ENCODE measurements around the gene ARPC4. TPM values are rescaled to one million over a fixed set of nuclear protein-coding genes. Genes with fewer than 3 reads are reported as not detected.

The ARPC4 gene
- total and polyA plus RNA-seq, 2 of the 13 experiments (the other 11 are each of a cell fraction or from before 2014, with no cell fraction given) = 30.1 to 83.6 TPM

DNA sequence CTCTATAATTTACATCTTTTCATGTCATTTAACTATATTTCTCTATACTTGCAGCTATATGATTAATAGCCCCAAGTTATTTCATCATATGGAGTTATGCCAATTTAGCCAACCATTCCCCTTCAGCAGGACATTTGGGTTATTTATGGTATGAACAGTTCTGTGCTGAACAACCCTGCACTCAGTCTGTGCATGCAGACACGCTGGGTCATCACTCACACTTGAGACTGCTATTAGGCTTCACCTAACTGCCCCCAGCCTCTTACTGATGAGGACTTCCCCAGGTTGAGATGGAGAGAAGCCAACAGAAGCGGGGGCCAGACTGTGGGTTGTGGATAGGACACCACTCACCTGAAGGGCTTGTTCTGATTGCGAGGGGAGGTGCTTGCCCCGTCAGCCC is 7.9 kb upstream of the ARPC4 start:
- H3K27ac ChIP-seq (ENCODE audit: extremely low read length, insufficient read depth, low read length) = no peak overlapping the region
- no peaks in the 10 kb centered on the region for H4K20me1 ChIP-seq (ENCODE audit: insufficient read depth, low read length)
- no peaks in the 10 kb centered on the region for H3K27me3 ChIP-seq (ENCODE audit: control insufficient read depth in 1 of 2, insufficient read depth in 2 of 2, low read length in 2 of 2)
- no peak for FAIRE-seq
- H3K9ac ChIP-seq (ENCODE audit: insufficient read depth, low read depth, low read length) = no peak overlapping the region
- H2AFZ ChIP-seq (ENCODE audit: low read length) = no peak overlapping the region
- no peaks in the 10 kb centered on the region for H3K9me3 ChIP-seq (ENCODE audit: low read length)
- no peaks in the 10 kb centered on the region for H3K79me2 ChIP-seq (ENCODE audit: insufficient read depth, low read length)
- ATAC-seq = no peak
- peaks cover 16% of the 10 kb centered on the region for H3K4me1 ChIP-seq (ENCODE audit: insufficient read depth, low read length)
- no peak overlapping the region for H3K4me2 ChIP-seq (ENCODE audit: low read depth, low read length)
- peaks cover 23 to 64% of the 10 kb centered on the region in 2 experiments for H3K36me3 ChIP-seq (replicated peaks in 1 of 2; ENCODE audit: control insufficient read depth in 1 of 2, insufficient read depth in 2 of 2, low read length in 2 of 2)
- BruUV-seq (replicated peaks) = no TSS peak
- ChIA-PET CTCF (ENCODE audit: low intra/inter-chr PET ratio, low total read pairs) (no interaction called here), POLR2A (no interaction called here)
- WGBS (ENCODE audit: low lambda C conversion rate) = 100% methylated on average over 3 of the region's 4 CpGs
- DNase-seq (ENCODE audit: low spot score) = no peak
- TF ChIP-seq ZNF329 (CRISPR knock-in tag; IDR thresholded peaks at IDR 0.05; ENCODE audit: low read depth) (no peak), FOXK2 (IDR thresholded peaks at IDR 0.05) (no peak), ZNF776 (CRISPR knock-in tag; IDR thresholded peaks at IDR 0.05) (no peak), SOX13 (IDR thresholded peaks at IDR 0.05) (no peak), SOX13 (CRISPR knock-in tag; conservative IDR thresholded peaks at IDR 0.05 in 1 of 2, IDR thresholded peaks at IDR 0.05 in 1 of 2) (no peak), ARID3A (IDR thresholded peaks at IDR 0.05; ENCODE audit: low read depth, low read length) (no peak), JUNB (CRISPR knock-in tag; IDR thresholded peaks at IDR 0.05; ENCODE audit: borderline replicate concordance) (no peak), MIER2 (CRISPR knock-in tag; IDR thresholded peaks at IDR 0.05) (no peak), ZNF605 (CRISPR knock-in tag; IDR thresholded peaks at IDR 0.05) (no peak)
- TF ChIP-seq, protein P1, sequence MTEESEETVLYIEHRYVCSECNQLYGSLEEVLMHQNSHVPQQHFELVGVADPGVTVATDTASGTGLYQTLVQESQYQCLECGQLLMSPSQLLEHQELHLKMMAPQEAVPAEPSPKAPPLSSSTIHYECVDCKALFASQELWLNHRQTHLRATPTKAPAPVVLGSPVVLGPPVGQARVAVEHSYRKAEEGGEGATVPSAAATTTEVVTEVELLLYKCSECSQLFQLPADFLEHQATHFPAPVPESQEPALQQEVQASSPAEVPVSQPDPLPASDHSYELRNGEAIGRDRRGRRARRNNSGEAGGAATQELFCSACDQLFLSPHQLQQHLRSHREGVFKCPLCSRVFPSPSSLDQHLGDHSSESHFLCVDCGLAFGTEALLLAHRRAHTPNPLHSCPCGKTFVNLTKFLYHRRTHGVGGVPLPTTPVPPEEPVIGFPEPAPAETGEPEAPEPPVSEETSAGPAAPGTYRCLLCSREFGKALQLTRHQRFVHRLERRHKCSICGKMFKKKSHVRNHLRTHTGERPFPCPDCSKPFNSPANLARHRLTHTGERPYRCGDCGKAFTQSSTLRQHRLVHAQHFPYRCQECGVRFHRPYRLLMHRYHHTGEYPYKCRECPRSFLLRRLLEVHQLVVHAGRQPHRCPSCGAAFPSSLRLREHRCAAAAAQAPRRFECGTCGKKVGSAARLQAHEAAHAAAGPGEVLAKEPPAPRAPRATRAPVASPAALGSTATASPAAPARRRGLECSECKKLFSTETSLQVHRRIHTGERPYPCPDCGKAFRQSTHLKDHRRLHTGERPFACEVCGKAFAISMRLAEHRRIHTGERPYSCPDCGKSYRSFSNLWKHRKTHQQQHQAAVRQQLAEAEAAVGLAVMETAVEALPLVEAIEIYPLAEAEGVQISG (CRISPR knock-in tag; IDR thresholded peaks at IDR 0.05) = no peak
- TF ChIP-seq, protein P2, sequence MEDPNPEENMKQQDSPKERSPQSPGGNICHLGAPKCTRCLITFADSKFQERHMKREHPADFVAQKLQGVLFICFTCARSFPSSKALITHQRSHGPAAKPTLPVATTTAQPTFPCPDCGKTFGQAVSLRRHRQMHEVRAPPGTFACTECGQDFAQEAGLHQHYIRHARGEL (CRISPR knock-in tag; IDR thresholded peaks at IDR 0.05) = no peak
- in situ Hi-C loops (cut with HindIII; ENCODE audit: extremely low pct_ligation_motif_present, low pct_unique_long_range_greater_than_20kb) = no loop called here
- H3K4me3 ChIP-seq (replicated peaks in 1 of 3; ENCODE audit: insufficient read depth in 1 of 3, low read depth in 2 of 3, low read length in 3 of 3) = no peak overlapping the region
- intact Hi-C loops (cut with micrococcal nuclease; ENCODE audit: unreplicated experiment) = no loop called here

Data from HepG2 (cell line).